GM18858 (cell line): ENCODE measurements around the gene COL4A2.

ENCODE experiments used
- ATAC-seq: cut with Tn5 transposase; IDR thresholded peaks from one replicate; pipeline ENCODE4 v1.9.1; 2021; ENCODE audit not compliant: unreplicated experiment

Gene COL4A2

DNA sequence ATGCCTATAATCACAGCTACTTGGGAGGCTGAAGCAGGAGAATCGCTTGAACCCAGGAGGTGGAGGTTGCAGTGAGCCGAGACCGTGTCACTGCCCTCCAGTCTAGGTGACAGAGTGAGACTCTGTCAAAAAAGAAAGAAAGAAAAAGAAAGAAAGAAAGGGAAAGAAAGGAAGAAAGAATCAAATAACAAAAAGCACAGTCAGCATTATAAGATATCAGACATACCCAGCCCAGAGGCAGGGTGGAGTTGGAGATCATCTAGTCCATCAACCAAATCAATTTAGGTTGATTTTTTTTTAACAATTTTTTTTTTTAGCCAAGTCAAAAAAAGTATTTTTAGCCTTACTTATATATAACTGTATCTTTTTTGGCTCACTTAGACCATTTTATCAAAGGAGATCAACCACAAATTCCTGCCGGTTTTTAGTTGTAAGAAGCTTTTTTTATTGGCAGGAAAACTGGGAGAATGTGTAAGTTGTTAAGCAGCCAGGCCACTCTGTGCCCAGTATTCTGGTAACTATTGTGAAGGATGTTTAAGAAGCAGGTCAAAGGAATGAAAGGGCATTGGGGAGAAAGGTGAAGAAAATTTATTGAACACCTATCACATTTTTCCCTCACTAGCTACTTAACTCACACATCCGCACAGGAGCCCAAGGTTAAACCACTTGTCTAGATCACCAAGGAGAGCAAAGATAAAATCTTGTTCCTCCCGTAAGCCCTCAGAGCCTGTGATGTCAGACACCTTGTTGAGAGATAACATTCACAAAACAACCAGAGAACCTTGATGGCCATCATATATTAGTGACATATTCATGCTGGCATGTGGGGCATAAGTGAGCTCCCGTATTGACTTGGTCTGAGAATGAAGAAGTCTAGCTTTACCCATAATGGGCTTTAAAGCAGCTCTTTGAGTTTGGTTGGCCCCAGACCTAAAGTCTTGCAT, 91.8 kb downstream of the COL4A2 start:
- ATAC-seq, result no peak

DNA sequence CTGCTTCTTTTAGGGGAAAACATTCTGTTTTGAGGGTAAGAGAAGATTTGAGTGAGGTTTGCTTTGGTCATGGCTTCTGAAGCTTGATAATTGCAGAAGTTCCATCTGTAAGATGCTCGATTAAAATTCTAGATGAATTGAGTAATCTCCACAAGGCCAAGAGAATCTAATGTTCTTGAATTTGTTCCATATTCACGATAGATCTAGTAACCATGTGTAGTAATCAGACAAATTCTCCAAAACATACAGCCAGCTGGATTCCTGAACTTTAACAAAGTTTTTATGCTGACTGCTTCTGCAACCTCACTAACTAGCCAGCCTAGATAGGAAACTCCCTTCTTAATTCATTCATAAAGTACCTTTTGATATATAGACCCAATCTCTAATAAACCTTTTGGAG, 92.7 kb downstream of the COL4A2 start:
- no peak for ATAC-seq

DNA sequence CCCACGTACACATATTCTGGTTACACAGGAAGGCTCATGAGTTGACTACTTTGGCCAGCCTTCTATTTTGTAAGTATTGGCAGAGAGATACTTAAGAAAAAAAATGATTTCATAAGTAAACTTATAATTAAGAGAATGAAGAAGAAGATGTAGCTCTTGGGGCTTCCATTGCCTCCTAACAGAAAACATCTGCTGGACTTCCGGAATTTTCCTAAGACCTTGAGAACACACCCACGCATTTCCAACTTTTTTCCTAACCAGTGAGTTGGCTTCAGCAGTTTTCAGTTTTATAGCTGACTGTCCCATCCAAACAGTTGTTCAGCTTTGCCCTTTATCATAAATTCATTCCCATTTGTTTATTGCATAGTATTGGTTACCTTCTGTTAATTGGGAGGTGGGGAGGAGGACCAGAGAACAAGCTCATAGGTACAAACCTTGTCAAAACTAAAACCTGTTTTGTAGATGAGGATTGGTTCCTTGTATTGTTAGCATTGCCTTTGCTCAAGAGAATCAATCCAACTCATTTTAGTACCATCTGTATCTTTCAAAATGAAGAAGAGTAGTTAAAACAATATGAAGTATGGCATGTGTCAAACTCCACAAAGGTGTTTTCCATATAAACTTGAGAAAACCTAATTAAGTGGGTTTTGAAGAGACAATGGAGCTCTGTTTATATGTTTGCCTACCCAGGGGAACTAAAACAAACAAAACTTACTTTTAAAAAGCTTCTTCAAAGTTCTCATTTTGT, 93.9 kb downstream of the COL4A2 start:
- no peak for ATAC-seq

DNA sequence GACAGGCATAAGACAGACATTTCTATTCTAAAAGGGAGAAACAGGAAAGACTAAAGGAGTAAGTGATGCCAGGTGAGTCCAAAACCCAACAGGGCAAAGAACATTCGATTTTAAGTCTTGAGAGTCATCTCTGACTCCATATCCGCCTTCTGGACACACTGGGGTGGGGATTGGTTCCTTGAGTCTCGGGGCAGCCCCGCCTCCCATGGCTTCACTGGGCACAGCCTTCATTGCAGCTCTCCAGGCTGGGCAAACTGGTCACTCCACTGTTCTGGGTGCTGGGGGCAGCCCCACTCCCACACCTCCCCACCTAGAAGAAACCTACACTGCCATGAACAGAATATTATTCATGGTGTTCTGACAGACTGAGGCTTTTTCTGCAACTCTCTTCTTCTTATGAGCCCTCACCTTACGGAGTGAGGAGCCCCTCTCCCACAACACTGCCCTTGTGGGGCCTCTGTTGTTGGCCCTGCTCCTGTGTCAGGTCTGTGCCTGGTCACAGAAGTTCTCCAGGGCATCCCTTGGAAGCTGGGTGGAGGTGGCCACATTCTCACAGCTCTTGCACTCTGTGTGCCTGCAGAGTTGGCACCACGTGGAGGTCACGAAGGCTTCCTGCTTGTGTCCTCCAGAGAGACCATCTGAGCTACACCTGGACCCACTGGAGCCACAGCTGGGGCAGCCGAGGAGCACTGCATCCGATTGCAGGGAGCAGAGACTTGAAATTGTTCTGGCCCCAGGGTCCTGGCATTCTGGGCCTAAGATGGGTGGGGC, 95.4 kb downstream of the COL4A2 start:
- no peak for ATAC-seq

DNA sequence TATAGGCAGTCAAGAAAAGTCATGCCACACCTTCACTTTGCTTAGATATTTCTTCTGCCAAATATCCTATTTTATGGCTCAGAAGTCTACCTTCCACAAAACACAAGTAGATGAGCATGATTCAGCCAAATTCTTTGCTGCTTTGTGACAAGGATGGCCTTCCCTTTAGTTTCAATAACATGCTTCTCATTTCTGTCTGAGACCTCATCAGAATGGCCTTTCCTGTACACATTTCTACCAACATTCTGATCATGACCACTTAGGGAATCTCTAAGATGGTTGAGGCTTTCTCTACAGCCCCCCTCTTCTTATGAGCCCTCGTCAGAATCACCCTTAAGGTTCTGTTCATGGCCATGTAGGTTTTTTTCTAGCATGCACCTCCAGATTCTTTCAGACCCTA, 96.2 kb downstream of the COL4A2 start:
- ATAC-seq, result no peak

DNA sequence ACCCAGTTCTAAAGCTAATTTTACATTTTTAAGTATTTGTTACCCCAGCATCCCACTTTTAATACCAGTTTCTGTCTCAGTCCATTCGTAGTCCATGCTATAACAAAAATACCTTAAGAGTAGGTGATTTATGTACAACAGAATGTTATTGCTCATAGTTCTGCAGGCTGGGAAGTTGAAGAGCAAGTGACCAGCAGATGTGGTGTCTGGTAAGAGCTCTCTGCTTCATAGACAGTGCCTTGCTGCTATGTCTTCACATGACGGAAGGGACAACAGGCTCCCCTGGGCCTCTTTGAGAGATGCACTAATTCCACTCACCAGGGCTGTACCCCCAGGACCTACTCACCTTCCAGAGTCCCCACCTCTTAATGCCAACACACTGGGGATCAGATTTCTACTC, 96.6 kb downstream of the COL4A2 start:
- no peak for ATAC-seq

DNA sequence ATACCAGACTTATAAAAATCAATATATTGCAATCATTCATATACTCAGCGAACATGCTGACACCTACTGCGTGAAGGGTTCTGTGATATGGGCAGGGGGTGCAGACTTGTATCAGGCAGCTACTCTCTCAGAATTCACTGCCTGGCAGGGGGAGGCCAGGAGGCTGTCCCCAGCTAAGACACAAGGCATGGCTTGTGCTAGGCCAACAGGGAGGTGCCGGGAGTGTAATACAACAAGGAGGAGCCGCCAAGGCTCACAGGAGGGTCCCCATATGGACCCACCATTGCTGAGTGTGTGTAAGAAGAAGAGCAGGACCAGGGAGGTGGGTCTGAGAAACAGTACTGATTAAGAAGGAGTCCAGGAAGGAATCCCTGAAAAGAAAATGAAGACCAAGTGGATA, 97.2 kb downstream of the COL4A2 start:
- no peak for ATAC-seq

DNA sequence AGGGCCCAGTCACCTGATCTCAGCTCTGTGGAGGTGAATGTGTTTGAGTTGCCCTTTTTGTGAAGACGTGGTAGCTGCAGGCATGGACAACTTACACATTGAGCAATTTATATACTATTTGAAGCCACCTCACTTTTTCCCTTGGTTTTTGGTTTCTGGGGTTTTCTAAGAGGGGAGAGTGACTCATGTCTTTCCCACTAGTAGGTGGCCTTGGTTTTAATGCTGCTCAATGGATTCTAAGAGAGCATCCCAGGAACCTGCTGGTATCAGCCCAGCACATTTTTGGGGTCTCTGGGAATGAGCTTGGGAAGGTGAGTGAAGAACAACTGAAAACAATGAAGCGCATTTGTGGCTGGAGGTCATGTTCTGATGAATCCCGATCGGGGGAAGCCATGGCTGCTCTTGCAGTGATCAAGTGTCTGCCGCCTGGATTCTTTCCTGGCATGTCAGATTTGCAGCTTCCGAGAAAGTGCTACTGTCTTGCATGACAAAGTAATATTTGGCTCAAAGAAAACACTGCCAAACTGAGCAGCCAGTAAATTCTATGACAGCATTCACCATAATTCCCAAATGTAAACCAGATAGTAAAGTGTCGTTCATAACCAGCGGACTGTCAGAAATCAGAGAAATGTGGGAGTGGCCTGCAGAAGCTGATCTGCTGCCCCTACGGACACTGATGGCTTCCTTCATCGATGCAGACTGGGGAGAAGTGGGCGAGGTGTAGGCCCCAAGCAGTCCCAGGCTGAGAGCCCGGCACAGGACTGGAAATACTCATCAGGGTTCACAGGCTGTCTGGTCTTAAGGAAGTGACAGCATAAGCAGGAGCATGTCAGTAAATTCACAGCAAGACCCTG, 98.7 kb downstream of the COL4A2 start:
- ATAC-seq, result no peak

DNA sequence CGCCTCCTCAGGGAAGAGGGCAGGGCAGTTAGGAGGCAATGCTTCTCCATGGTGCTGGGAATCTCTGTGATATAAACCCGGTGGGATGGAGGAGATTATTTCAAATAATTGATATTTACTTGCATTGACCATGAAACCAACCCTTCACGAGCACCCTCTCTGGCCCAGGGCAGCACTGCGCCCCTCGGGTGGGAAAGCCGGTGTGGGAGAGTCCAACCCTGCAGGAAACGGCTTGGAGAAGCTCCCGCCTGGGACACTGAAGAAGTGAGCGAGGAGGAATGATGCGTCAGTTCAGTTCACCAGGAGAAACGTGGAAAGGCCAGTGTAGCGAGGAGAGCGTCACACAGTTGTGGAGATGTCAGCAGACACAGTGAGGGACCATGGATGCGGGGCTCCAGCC, 99.9 kb downstream of the COL4A2 start:
- ATAC-seq, result no peak

DNA sequence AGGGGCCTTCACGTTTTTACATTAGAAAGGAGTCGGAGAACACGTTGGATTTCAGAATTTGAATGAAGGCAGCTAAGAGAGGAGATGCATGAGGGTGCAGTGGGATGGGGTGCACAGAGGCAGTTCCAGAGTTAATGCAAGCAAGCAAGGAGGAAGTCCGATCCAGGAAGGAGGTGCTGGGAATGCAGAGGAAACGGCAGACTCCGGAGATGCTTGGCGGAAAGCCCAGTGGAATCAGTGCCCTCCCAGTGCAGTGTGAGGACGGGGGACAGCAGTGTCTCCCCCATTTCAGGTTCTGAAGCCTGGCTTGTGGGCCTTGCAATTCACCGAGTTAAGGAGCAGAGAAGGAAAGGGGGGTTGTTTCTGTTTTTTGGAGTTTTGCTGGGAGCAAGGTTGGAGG, 100.4 kb downstream of the COL4A2 start:
- no peak for ATAC-seq

DNA sequence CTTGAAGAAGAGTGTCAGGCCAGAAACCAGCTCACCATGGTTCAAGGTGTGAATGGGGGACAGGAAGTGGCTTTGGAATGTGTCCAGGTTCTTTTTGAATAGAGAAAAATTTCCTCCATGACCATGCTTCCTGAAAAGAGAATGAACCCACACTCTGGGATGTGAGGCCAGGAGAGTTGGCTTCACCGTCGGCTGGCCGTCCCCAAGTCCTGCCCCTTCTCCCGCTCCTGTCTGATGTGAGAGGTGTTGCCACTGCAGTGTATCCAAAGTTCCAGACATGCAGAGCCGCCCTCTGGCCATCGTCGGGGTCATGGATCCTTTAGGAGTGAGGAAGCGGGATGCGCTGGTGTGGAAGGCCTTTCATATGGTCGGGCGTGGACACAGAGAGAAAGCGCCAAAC, 101.2 kb downstream of the COL4A2 start:
- no peak for ATAC-seq

DNA sequence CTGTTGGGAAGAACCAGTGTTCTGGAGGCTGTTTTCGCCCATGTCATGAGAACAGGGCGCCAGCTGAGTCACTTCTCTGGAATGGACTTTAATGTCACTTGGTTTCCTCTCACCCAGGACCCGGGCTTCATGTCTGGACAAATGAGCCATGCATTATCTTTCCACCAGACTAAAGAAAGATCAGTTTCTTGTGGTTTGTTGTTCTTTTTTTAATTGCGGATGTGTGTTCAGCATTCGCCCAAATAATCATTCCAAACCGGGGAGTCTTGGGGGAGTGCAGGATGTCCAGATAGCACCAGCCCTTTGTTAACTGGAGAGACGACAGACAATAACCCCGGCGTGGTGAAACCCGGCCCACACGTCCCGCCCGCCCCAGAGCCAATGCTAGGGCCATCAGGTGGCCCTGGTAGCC, 102.5 kb downstream of the COL4A2 start:
- ATAC-seq, result no peak

DNA sequence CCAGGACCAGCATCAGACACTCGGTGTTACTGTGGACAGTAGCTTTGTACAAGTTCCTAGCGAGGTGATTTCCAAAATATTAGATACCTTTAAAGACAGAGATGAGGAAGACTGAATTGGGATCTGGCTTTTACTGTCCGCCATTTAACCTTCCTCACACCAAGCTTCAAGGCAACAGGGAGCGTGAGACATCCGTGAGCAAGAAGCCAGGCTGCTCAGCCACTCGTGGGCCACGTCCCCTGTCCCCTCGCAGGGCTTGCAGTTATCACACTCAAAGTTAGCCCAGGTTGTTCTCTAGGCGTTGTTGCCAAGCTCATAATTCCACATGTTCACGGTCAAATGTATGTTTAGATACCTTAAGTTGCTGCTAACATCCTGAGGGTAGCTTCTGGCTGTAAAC, 102.9 kb downstream of the COL4A2 start:
- no peak for ATAC-seq

DNA sequence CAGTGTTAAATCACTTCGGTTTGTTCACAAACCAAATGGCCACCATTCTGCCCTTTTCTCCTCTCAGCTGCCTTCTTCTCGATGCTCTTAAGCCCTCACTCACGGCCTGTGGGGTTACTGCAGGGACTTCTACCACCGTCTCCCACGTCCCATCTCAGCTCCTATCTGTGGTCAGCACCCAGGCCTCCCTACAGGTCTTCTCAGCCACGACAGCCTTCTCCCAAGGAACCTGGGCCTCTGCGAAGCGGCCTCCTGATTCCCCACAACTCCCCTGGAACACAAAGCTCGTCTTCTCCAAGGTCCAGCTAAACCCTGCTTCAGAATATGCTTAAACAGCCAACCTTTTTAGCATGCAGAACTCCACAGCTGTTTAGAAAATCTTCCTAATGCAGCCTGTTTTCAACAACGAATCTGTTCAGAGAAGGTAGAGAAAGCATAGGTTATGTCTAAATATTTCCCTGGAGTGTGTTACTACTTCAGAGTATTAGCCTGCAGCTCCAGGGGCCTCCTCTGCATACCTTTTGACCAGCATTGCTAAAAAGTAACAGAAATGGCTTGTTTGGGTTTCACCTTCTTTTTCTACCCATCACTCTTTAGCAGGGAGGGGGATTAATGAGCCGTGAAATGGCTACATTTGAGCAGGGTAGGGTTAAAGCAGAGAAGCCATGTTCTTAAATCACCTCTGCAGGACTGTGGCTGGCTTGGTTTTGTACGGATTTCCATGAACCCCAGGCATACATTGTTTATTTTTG, 104.0 kb downstream of the COL4A2 start:
- no peak for ATAC-seq

DNA sequence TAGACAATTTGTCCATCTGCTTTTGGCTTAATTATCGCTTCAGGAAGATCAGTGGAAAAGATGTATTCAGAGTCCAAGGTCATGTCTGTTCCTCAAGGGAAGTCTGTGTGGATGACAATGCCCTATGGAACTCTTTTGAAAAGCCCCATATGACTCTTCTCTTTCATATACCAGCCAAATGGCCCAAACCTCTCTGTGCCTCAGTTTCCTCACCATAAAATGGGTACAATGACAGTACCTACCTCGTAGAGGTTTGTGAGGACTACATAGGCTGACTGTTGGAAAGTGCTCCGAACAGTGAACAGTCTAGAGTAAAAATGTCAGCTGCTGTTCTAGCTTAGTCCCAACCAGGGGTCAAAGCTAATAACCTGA, 104.6 kb downstream of the COL4A2 start:
- no peak for ATAC-seq

DNA sequence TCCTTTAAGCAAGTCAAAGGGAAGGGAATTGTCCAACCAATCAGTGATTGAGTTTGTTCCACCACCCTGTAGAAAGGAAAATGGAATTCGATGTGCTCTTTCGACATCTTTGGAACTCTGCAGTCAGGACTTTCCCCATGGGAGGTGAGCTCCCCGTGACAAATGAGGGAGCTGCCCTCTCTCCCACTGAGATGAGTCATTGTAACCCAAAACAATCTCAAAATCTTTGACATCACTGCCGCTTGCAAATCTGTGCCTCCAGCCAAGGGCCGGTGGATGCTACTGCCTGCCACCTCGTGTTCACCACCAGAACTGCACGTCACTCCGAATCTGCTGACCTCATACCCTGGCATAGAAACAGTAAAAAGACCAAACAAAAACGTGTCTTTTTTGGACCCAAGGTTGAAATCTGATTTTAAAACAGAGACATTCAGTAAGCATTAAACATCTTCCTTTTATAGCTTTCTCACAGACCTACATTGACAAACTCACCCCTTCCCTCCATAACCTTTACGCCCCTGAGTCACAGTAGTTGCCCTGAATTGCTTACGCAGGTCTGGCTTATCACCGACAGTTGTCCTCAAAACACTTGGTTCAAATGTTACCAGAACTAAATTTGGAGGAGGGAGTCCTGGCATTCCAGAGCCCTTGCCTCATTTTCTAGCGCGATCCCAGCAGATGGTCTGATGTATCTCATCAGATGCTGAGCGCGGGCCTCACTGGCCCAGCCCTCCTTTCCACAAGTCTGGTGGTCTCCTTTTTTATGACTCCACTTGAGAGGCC, 105.2 kb downstream of the COL4A2 start:
- ATAC-seq, result peak; percentile 91

DNA sequence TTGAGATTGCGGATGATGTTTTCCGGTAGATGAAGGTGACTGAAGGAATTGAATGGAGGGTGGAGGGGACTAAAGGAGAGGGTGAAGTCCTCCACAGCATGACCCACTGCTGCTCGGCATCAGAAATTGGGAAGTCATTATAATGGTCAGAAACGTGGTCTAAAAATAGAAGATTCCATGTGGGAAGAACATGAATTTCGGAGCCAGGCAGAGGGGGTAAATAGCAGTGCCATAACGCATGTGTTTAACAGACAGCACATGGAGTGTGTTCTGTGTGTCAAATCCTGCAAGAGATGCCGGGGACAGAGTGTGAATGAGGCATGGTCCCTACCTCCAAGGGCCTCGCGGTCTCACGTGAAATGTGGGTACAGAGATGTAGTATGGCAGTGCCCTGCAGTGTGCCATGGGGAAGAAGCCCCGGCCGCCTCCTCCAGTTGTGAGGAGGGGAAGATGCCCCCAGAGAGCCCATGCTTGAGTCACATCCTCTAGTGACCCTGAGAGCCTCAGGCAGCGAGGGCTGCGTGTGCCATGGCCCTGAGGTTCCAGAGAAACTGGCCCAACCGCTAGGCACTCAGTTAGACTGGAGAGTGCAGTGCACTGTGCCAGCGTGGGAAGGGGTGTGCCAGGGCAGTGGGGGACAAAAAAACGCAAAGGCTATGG, 106.1 kb downstream of the COL4A2 start:
- no peak for ATAC-seq

DNA sequence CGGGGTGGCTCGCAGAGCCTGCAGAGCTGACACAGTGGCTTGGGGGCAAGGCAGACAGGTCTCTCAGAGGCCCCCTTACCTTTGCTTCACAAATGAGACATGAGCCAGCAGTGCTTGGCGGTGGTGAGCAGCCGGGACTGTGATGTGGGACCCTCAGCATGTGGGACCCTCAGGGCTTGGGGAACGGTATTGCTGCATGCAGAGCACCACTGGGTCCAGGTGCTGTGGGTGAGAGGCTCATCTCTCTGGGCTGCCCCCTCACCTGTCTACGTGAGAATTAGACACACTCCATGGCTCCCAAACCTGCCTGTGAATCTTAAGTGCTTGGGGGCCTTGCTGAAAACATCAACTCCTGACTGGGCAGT, 106.6 kb downstream of the COL4A2 start:
- no peak for ATAC-seq

DNA sequence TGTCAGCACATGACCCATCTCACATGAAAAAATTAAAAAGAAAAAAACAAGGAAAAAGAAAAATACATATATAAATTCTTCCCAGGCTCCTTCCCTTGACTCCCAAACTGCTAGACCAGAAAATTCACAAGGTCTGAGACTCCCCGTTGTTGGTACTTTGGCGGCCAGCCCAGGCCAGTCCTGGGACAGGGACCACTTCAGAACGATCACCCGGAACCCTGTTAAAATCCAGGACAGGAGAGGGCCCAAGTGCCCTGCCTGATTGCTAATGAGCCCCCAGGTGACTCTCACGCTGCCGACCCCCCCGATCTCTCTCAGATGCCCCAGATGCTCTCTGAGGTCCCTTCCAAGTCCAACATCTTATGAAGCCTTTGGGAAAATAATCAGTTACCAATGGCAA, 107.2 kb downstream of the COL4A2 start:
- no peak for ATAC-seq
